K562 (cell line): ENCODE results near the gene RNASEH2A.
A peak's percentile ranks its signal among the peaks of the same experiment; 100 is the strongest.

Source experiments
- CHCHD3 ChIP-seq: fragments of 250-450 bp; sonication (Bioruptor Pico); IDR thresholded peaks from 2 replicates; pipeline ENCODE4 v2.1.2; 2022; ENCODE audit warnings: mild to moderate bottlenecking
- CTCF ChIP-seq, 3 experiments: IDR thresholded peaks in 2 of 3; conservative IDR thresholded peaks in 1 of 3; 2 replicates each; pipeline ENCODE4 v1.5.1; 2011 to 2012; ENCODE audit warnings: low read length in 3 of 3, mild to moderate bottlenecking in 3 of 3, control low read depth in 2 of 3, improper control_type of control experiment in 1 of 3, inconsistent platforms in 1 of 3, low read depth in 1 of 3, mixed read lengths in 1 of 3, moderate library complexity in 1 of 3; ENCODE audit not compliant: insufficient read depth in 2 of 3
- ERF ChIP-seq: fragments of 450-650 bp; formaldehyde crosslinking; IDR thresholded peaks from 2 replicates; pipeline ENCODE4 v1.4.0; 2020; ENCODE audit warnings: mild to moderate bottlenecking, mixed read lengths
- ZNF398 ChIP-seq: fragments of 250-450 bp; sonication (Bioruptor Pico); IDR thresholded peaks from 2 replicates; pipeline ENCODE4 v1.8.0; 2021; ENCODE audit warnings: moderate library complexity, mild to moderate bottlenecking, inconsistent platforms

DNA sequence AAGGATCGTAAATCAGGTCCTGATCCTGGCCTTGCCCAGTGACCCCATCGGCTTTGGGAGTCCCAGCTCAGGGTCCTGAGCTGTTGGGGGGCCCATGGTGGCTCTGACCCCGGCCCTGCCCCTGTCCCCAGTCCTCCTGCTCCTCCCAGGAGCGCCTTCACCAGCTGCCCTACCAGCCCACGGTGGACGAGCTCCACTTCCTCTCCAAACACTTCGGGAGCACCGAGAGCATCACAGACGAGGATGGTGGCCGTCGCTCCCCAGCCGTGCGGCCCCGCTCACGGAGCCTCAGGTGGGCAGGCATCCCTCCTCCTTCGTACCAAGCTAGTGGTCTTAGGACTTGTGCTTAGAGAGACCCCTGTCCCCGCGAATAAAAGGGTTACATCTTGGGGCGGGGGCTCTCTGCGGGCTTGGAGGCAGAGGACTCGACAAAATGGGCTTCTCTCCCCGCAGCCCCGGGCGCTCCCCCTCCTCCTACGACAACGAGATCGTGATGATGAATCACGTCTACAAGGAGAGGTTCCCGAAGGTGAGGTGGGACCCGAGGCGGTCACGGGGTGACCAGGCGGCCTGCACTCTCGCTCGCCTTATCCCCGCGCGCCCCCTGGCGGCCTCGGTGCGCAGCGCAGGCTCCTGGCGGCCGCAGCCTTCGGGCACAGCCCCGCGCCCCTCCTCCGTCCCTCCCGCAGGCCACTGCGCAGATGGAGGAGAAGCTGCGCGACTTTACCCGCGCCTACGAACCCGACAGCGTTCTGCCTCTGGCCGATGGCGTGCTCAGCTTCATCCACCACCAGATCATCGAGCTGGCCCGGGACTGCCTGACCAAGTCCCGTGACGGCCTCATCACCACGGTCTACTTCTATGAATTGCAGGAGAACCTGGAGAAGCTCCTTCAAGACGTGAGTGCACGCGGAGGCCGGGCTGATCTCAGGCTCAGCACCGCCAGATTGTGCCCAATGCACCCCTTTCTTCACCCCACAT lies 41.1 kb downstream of the RNASEH2A start:
- no peak for TF ChIP-seq ERF
- TF ChIP-seq CTCF (IDR thresholded peaks at IDR 0.05 in 2 of 3, conservative IDR thresholded peaks at IDR 0.05 in 1 of 3; ENCODE audit: insufficient read depth in 2 of 3, low read depth in 1 of 3, low read length in 3 of 3) = peak; percentile 97 to 98 (median 97)
- TF ChIP-seq CHCHD3 (CRISPR knock-in tag) = no peak
- TF ChIP-seq ZNF398 (CRISPR knock-in tag) = no peak
